ENCODE results near the gene IFRD2. TPM values are rescaled to one million over a fixed set of nuclear protein-coding genes. Genes with fewer than 3 reads are reported as not detected.

Gene IFRD2
- total and polyA plus RNA-seq, 2 experiments from 2014 or later = 80.8 to 91.5 TPM

- Histone ChIP-seq H3K9me2 (ENCODE audit: insufficient read depth) (no peaks in the 10 kb centered on the region), H3K4me1 (ENCODE audit: insufficient read depth) (peaks cover 21% of the 10 kb centered on the region), H4K20me1 (replicated peaks; ENCODE audit: insufficient read depth) (no peaks in the 10 kb centered on the region), H3F3A (replicated peaks; ENCODE audit: low read depth) (peaks cover 14% of the 10 kb centered on the region), H3K4me3 (peak overlapping the region; percentile 97), H2AFZ (peak overlapping the region; percentile 100; the same call in 1 of the 2 replicates), H3K36me3 (ENCODE audit: insufficient read depth) (no peaks in the 10 kb centered on the region), H3K79me2 (replicated peaks; ENCODE audit: insufficient read depth) (no peaks in the 10 kb centered on the region), H3K27me3 (ENCODE audit: insufficient read depth) (no peaks in the 10 kb centered on the region), H3K4me2 (peak overlapping the region; percentile 97), H3K27ac (ENCODE audit: low read depth) (no peak overlapping the region)
- Mint-ChIP-seq H3K4me1 (peaks cover 20% of the 10 kb centered on the region), H3K4me3 (peak overlapping the region; percentile 98), H3K27me3 (ENCODE audit: insufficient read depth, low read depth, poor library complexity) (peaks cover 22% of the 10 kb centered on the region), H3K36me3 (ENCODE audit: low read depth) (no peaks in the 10 kb centered on the region), H3K27ac (no peak overlapping the region), H3K9me3 (no peaks in the 10 kb centered on the region; the same call in 2 of the 3 replicates)
- TF ChIP-seq ZNF331 (CRISPR knock-in tag; IDR thresholded peaks at IDR 0.05; ENCODE audit: low read depth) (no peak), EZH2 (IDR thresholded peaks at IDR 0.05; ENCODE audit: low read depth, unreplicated experiment) (no peak), REST (IDR thresholded peaks at IDR 0.05; ENCODE audit: unreplicated experiment) (no peak), ZNF462 (CRISPR knock-in tag; IDR thresholded peaks at IDR 0.05) (no peak), ZNF114 (CRISPR knock-in tag; IDR thresholded peaks at IDR 0.05) (no peak), STAT1 (IDR thresholded peaks at IDR 0.05; ENCODE audit: unreplicated experiment) (no peak), EZH2phosphoT487 (IDR thresholded peaks at IDR 0.05; ENCODE audit: unreplicated experiment) (no peak), POLR2AphosphoS5 (IDR thresholded peaks at IDR 0.05; ENCODE audit: low read depth) (no peak), JUNB (IDR thresholded peaks at IDR 0.05; ENCODE audit: unreplicated experiment) (no peak), ETS1 (IDR thresholded peaks at IDR 0.05) (no peak), CTCF (conservative IDR thresholded peaks at IDR 0.05; ENCODE audit: low read depth in 2 of 2) (no peak; a peak in 1 of 4 replicates), NANOG (IDR thresholded peaks at IDR 0.05; ENCODE audit: borderline replicate concordance) (no peak), CREB1 (CRISPR knock-in tag; IDR thresholded peaks at IDR 0.05; ENCODE audit: low read depth) (no peak)
- DNase-seq (ENCODE audit: low spot score) (peak; percentile 32), ATAC-seq (no peak)
These were observed 5.9 kb upstream of the IFRD2 start for GRCh38 chr3:50297896-50298725.

Data from GM23338 (cell line).